ENCODE data around the gene NLGN1. TPM values are rescaled to one million over a fixed set of nuclear protein-coding genes. Genes with fewer than 3 reads are reported as not detected.

Gene NLGN1
- total RNA-seq, 1 experiment from 2014 or later: 0.85 TPM

- Histone ChIP-seq H3K36me3 (ENCODE audit: control insufficient read depth, insufficient read depth, low read length) (no peaks in the 10 kb centered on the region), H3K4me3 (ENCODE audit: low read depth in 2 of 2, low read length in 2 of 2) (no peak overlapping the region), H3K27me3 (ENCODE audit: control insufficient read depth, insufficient read depth, low read length) (no peaks in the 10 kb centered on the region), H3K4me1 (ENCODE audit: control insufficient read depth, insufficient read depth, low read length) (no peaks in the 10 kb centered on the region), H3K9me3 (ENCODE audit: control insufficient read depth, insufficient read depth, low read depth, low read length) (0 out of 2 replicates have a peak, but pooled peaks cover 3% of the 10 kb centered on the region), H3K27ac (ENCODE audit: low read length) (no peak overlapping the region)
- no TSS peak for BruUV-seq (replicated peaks)
- DNase-seq (ENCODE audit: low read depth, low spot score) (no peak), ATAC-seq (no peak)
- CTCF ChIA-PET: no interaction called here
- POLR2A ChIA-PET: interaction anchor here (0.6 kb wide), 1 partner anchor 52 kb away, joined by 3 read pairs; no protein-coding TSS in a partner anchor
- in situ Hi-C loops (cut with HindIII; ENCODE audit: low pct_unique_long_range_greater_than_20kb, low sequenced_read_pairs) (no loop called here), intact Hi-C loops (cut with micrococcal nuclease; ENCODE audit: unreplicated experiment) (no loop called here)
- TF ChIP-seq SIN3A (IDR thresholded peaks at IDR 0.05; ENCODE audit: borderline replicate concordance, insufficient read depth, low read depth, low read length) (no peak), TCF7L2 (IDR thresholded peaks at IDR 0.05; ENCODE audit: low read depth, low read length) (no peak), POLR2AphosphoS5 (IDR thresholded peaks at IDR 0.05; ENCODE audit: low read depth, low read length) (no peak)
- TF ChIP-seq, protein P1, sequence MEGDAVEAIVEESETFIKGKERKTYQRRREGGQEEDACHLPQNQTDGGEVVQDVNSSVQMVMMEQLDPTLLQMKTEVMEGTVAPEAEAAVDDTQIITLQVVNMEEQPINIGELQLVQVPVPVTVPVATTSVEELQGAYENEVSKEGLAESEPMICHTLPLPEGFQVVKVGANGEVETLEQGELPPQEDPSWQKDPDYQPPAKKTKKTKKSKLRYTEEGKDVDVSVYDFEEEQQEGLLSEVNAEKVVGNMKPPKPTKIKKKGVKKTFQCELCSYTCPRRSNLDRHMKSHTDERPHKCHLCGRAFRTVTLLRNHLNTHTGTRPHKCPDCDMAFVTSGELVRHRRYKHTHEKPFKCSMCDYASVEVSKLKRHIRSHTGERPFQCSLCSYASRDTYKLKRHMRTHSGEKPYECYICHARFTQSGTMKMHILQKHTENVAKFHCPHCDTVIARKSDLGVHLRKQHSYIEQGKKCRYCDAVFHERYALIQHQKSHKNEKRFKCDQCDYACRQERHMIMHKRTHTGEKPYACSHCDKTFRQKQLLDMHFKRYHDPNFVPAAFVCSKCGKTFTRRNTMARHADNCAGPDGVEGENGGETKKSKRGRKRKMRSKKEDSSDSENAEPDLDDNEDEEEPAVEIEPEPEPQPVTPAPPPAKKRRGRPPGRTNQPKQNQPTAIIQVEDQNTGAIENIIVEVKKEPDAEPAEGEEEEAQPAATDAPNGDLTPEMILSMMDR (IDR thresholded peaks at IDR 0.05): no peak
- TF ChIP-seq, protein P2, sequence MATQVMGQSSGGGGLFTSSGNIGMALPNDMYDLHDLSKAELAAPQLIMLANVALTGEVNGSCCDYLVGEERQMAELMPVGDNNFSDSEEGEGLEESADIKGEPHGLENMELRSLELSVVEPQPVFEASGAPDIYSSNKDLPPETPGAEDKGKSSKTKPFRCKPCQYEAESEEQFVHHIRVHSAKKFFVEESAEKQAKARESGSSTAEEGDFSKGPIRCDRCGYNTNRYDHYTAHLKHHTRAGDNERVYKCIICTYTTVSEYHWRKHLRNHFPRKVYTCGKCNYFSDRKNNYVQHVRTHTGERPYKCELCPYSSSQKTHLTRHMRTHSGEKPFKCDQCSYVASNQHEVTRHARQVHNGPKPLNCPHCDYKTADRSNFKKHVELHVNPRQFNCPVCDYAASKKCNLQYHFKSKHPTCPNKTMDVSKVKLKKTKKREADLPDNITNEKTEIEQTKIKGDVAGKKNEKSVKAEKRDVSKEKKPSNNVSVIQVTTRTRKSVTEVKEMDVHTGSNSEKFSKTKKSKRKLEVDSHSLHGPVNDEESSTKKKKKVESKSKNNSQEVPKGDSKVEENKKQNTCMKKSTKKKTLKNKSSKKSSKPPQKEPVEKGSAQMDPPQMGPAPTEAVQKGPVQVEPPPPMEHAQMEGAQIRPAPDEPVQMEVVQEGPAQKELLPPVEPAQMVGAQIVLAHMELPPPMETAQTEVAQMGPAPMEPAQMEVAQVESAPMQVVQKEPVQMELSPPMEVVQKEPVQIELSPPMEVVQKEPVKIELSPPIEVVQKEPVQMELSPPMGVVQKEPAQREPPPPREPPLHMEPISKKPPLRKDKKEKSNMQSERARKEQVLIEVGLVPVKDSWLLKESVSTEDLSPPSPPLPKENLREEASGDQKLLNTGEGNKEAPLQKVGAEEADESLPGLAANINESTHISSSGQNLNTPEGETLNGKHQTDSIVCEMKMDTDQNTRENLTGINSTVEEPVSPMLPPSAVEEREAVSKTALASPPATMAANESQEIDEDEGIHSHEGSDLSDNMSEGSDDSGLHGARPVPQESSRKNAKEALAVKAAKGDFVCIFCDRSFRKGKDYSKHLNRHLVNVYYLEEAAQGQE (IDR thresholded peaks at IDR 0.05; ENCODE audit: insufficient read depth in 1 of 2, low read depth in 2 of 2, low read length in 1 of 2): no peak
These were observed 417.3 kb downstream of the NLGN1 start for GRCh38 chr3:173814809-173815208.

GRCh38 chr3:173819368-173819767 lies 421.8 kb downstream of the NLGN1 start:
- POLR2A ChIA-PET: no interaction called here

More at GRCh38 chr3:173819368-173819767, 421.8 kb downstream of the NLGN1 start:
- TF ChIP-seq, protein P1 (IDR thresholded peaks at IDR 0.05): no peak
- TF ChIP-seq, protein P2 (IDR thresholded peaks at IDR 0.05; ENCODE audit: insufficient read depth in 1 of 2, low read depth in 2 of 2, low read length in 1 of 2): no peak
- no peak for TF ChIP-seq TCF7L2 (IDR thresholded peaks at IDR 0.05; ENCODE audit: low read depth, low read length)
- TF ChIP-seq POLR2AphosphoS5 (IDR thresholded peaks at IDR 0.05; ENCODE audit: low read depth, low read length): no peak
- TF ChIP-seq SIN3A (IDR thresholded peaks at IDR 0.05; ENCODE audit: borderline replicate concordance, insufficient read depth, low read depth, low read length): no peak
- Histone ChIP-seq H3K27ac (ENCODE audit: low read length) (no peak overlapping the region), H3K36me3 (ENCODE audit: control insufficient read depth, insufficient read depth, low read length) (no peaks in the 10 kb centered on the region), H3K4me3 (ENCODE audit: low read depth in 2 of 2, low read length in 2 of 2) (no peak overlapping the region), H3K4me1 (ENCODE audit: control insufficient read depth, insufficient read depth, low read length) (no peaks in the 10 kb centered on the region), H3K27me3 (ENCODE audit: control insufficient read depth, insufficient read depth, low read length) (no peaks in the 10 kb centered on the region), H3K9me3 (ENCODE audit: control insufficient read depth, insufficient read depth, low read depth, low read length) (peaks cover 5% of the 10 kb centered on the region; the same call in 1 of the 2 replicates)
- ATAC-seq (no peak), DNase-seq (ENCODE audit: low read depth, low spot score) (no peak)
- intact Hi-C loops (cut with micrococcal nuclease; ENCODE audit: unreplicated experiment): no loop called here
- in situ Hi-C loops (cut with HindIII; ENCODE audit: low pct_unique_long_range_greater_than_20kb, low sequenced_read_pairs): no loop called here
- no TSS peak for BruUV-seq (replicated peaks)
- CTCF ChIA-PET: no interaction called here

All from Panc1 (cell line).